ENCODE results near the gene IER5L.

IER5L gene

DNA sequence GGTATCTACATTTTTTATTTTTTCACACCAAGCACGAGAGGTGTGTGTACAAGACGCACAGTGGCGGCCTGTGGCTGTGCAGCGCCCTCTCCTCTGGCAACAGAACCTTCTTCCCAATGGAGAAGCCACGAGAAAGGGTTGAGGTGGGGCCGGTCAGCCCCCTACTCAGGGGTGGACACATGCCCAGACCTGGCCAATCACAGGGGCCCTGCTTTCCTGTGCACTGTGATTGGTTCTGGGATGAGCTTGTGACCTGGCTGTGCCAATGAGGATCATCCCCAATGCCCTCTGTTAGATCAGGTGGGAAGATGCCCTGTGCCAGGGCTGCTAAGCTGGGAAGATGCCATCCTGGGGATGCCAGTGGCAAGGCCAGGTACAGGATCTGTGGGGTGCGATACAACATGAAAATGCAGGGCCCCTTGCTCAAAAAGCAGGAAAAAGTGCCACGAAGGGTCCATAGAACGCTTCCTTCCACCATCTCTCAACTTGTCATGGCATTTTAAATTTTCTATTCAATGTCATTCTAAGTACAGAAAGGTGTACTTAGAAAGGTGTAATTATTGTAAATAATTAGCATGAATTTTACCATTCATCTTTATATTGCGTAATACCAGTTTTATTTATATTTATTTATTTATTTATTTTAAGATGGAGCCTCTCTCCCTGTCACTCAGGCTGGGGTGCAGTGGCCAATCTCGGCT is 15.4 kb downstream of the IER5L start:
- H3K4me3 ChIP-seq (ENCODE audit: low read length, poor library complexity, severe bottlenecking): no peak overlapping the region
- H3K36me3 ChIP-seq (ENCODE audit: insufficient read depth, low read length): no peaks in the 10 kb centered on the region
- H3F3A ChIP-seq (ENCODE audit: low read depth): no peaks in the 10 kb centered on the region
- H3K9ac ChIP-seq (ENCODE audit: low read depth, low read length, poor library complexity, severe bottlenecking): no peak overlapping the region
- no peaks in the 10 kb centered on the region for H3K27me3 ChIP-seq (ENCODE audit: insufficient read depth, low read length, poor library complexity, severe bottlenecking)
- no peaks in the 10 kb centered on the region for H3K9me2 ChIP-seq (replicated peaks; ENCODE audit: low read depth, low read length)
- peaks cover 10% of the 10 kb centered on the region for H3K4me1 ChIP-seq (ENCODE audit: insufficient read depth, low read length, poor library complexity, severe bottlenecking)
- no peak overlapping the region for H2AFZ ChIP-seq (ENCODE audit: low read length)
- H3K4me2 ChIP-seq (ENCODE audit: low read depth, low read length, poor library complexity, severe bottlenecking): no peak overlapping the region
- no peaks in the 10 kb centered on the region for H3K9me3 ChIP-seq (ENCODE audit: insufficient read depth, low read depth, low read length)
- no peaks in the 10 kb centered on the region for H3K79me2 ChIP-seq (ENCODE audit: insufficient read depth, low read length)
- H4K20me1 ChIP-seq (ENCODE audit: insufficient read depth, low read length, poor library complexity, severe bottlenecking): no peaks in the 10 kb centered on the region
- TF ChIP-seq EZH2phosphoT487 (IDR thresholded peaks at IDR 0.05; ENCODE audit: borderline replicate concordance): no peak
- TF ChIP-seq, protein P1, sequence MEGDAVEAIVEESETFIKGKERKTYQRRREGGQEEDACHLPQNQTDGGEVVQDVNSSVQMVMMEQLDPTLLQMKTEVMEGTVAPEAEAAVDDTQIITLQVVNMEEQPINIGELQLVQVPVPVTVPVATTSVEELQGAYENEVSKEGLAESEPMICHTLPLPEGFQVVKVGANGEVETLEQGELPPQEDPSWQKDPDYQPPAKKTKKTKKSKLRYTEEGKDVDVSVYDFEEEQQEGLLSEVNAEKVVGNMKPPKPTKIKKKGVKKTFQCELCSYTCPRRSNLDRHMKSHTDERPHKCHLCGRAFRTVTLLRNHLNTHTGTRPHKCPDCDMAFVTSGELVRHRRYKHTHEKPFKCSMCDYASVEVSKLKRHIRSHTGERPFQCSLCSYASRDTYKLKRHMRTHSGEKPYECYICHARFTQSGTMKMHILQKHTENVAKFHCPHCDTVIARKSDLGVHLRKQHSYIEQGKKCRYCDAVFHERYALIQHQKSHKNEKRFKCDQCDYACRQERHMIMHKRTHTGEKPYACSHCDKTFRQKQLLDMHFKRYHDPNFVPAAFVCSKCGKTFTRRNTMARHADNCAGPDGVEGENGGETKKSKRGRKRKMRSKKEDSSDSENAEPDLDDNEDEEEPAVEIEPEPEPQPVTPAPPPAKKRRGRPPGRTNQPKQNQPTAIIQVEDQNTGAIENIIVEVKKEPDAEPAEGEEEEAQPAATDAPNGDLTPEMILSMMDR (conservative IDR thresholded peaks at IDR 0.05; ENCODE audit: low read length): no peak

DNA sequence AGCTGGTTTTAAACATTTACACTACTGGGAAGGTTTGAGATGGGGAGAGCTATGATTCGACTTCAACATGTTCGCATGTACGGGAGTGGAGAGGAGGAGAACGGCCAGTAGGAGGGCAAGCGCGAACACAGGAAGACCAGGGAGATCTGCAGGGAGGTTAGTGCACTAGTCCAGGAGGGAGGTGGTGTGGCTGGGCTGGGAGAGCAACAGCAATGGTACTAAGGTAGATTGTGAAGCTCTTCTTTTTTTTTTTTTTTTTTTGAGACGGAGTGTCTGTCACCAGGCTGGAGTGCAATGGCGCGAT is 16.6 kb downstream of the IER5L start:
- Histone ChIP-seq H3K4me1 (ENCODE audit: insufficient read depth, low read length, poor library complexity, severe bottlenecking) (peaks cover 4% of the 10 kb centered on the region), H3K9ac (ENCODE audit: low read depth, low read length, poor library complexity, severe bottlenecking) (no peak overlapping the region), H3K79me2 (ENCODE audit: insufficient read depth, low read length) (no peaks in the 10 kb centered on the region), H4K20me1 (ENCODE audit: insufficient read depth, low read length, poor library complexity, severe bottlenecking) (no peaks in the 10 kb centered on the region), H3K4me3 (ENCODE audit: low read length, poor library complexity, severe bottlenecking) (no peak overlapping the region), H3K36me3 (ENCODE audit: insufficient read depth, low read length) (no peaks in the 10 kb centered on the region), H3K9me3 (ENCODE audit: insufficient read depth, low read depth, low read length) (no peaks in the 10 kb centered on the region), H3K4me2 (ENCODE audit: low read depth, low read length, poor library complexity, severe bottlenecking) (no peak overlapping the region), H3K9me2 (replicated peaks; ENCODE audit: low read depth, low read length) (no peaks in the 10 kb centered on the region), H2AFZ (ENCODE audit: low read length) (no peak overlapping the region), H3K27me3 (ENCODE audit: insufficient read depth, low read length, poor library complexity, severe bottlenecking) (no peaks in the 10 kb centered on the region), H3F3A (ENCODE audit: low read depth) (no peaks in the 10 kb centered on the region)
- no peak for TF ChIP-seq EZH2phosphoT487 (IDR thresholded peaks at IDR 0.05; ENCODE audit: borderline replicate concordance)
- TF ChIP-seq, protein P1 (conservative IDR thresholded peaks at IDR 0.05; ENCODE audit: low read length): no peak

DNA sequence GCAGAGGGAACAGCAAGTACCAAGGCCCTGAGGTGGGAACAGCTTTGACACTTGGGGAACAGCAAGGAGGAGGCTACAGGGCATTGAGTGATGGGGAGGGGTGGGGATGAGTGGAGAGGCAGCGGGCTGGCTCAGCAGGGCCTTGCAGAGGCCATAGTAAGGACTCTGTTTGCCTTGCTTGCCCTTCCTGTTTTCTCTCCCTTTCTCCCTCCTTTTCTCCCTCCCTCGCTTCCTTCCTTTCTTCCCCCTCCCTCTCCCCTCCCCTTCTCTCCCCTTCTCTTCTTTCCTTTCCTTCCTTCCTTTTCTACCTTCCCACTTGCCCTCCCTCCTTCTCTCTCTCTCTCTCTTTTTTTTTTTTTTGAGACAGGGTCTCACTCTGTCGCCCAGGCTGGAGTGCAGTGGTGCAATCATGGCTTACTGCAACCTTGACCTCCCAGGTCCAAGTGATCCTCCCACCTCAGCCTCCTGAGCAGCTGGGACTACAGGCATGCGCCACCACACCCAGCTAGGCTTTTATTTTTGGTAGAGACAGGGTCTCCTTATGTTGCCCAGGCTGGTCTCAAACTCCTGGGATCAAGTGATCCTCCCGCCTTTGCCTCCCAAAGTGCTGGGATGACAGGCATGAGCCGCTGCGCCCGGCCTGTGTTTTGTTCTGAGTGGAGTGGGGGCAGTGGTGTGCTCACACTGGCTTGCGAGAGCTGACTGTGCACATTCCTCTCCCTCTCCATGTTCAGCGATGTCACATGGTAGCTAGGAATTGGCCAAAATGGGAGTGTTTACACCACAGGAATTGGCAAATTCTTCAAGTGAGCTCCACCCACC is 17.1 kb downstream of the IER5L start:
- no peak overlapping the region for H3K9ac ChIP-seq (ENCODE audit: low read depth, low read length, poor library complexity, severe bottlenecking)
- H2AFZ ChIP-seq (ENCODE audit: low read length): no peak overlapping the region
- no peaks in the 10 kb centered on the region for H3K4me1 ChIP-seq (ENCODE audit: insufficient read depth, low read length, poor library complexity, severe bottlenecking)
- no peaks in the 10 kb centered on the region for H3F3A ChIP-seq (ENCODE audit: low read depth)
- no peak for TF ChIP-seq EZH2phosphoT487 (IDR thresholded peaks at IDR 0.05; ENCODE audit: borderline replicate concordance)
- TF ChIP-seq, protein P1 (conservative IDR thresholded peaks at IDR 0.05; ENCODE audit: low read length): no peak
- no peaks in the 10 kb centered on the region for H3K9me3 ChIP-seq (ENCODE audit: insufficient read depth, low read depth, low read length)
- no peak overlapping the region for H3K4me2 ChIP-seq (ENCODE audit: low read depth, low read length, poor library complexity, severe bottlenecking)
- H3K27me3 ChIP-seq (ENCODE audit: insufficient read depth, low read length, poor library complexity, severe bottlenecking): no peaks in the 10 kb centered on the region
- H3K36me3 ChIP-seq (ENCODE audit: insufficient read depth, low read length): no peaks in the 10 kb centered on the region
- no peaks in the 10 kb centered on the region for H3K9me2 ChIP-seq (replicated peaks; ENCODE audit: low read depth, low read length)
- no peak overlapping the region for H3K4me3 ChIP-seq (ENCODE audit: low read length, poor library complexity, severe bottlenecking)
- no peaks in the 10 kb centered on the region for H4K20me1 ChIP-seq (ENCODE audit: insufficient read depth, low read length, poor library complexity, severe bottlenecking)
- no peaks in the 10 kb centered on the region for H3K79me2 ChIP-seq (ENCODE audit: insufficient read depth, low read length)

Data from Loucy (cell line).